GM12872 (cell line): ENCODE results near the gene SEMA3C.

Experiments used
- TF ChIP-seq, protein P1 (sequence below): IDR thresholded peaks from 3 replicates; pipeline ENCODE4 v1.5.1; 2011; ENCODE audit warnings: low read depth, mild to moderate bottlenecking, low read length, moderate library complexity; ENCODE audit not compliant: insufficient read depth

SEMA3C gene

DNA sequence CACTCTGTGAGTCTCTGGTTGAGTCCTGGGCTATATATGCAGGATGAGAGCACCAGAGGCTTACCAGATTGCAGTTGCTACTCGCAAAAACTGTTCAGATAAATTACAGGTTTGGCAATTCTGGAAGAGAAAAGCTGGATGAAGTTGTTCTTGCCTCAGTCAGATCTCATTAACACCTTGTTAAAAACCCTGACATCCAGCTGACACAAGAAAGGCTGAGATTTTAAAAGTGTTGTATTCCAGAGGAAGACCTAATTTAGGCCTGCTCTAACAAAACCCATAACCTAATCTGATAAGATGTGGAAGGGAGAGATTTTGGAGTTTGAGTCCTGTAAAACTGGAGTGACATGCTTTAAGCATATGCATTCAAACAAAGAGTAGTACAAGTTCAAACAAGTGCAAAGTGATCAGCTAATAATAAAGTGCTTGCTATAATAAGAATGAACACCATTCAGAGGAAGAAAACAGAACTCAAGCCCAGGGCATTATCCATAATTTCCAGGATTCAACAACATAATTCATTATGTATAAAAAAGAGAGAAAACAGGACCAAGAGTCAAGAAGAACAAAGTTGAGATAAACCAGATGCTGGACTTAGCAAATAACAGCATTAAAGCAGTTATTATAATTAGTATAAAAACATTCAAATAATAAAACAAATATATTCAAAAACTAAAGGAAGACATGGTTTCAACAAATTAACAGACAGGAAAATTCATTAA is 144.9 kb downstream of the SEMA3C start:
- TF ChIP-seq, protein P1, sequence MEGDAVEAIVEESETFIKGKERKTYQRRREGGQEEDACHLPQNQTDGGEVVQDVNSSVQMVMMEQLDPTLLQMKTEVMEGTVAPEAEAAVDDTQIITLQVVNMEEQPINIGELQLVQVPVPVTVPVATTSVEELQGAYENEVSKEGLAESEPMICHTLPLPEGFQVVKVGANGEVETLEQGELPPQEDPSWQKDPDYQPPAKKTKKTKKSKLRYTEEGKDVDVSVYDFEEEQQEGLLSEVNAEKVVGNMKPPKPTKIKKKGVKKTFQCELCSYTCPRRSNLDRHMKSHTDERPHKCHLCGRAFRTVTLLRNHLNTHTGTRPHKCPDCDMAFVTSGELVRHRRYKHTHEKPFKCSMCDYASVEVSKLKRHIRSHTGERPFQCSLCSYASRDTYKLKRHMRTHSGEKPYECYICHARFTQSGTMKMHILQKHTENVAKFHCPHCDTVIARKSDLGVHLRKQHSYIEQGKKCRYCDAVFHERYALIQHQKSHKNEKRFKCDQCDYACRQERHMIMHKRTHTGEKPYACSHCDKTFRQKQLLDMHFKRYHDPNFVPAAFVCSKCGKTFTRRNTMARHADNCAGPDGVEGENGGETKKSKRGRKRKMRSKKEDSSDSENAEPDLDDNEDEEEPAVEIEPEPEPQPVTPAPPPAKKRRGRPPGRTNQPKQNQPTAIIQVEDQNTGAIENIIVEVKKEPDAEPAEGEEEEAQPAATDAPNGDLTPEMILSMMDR = no peak

DNA sequence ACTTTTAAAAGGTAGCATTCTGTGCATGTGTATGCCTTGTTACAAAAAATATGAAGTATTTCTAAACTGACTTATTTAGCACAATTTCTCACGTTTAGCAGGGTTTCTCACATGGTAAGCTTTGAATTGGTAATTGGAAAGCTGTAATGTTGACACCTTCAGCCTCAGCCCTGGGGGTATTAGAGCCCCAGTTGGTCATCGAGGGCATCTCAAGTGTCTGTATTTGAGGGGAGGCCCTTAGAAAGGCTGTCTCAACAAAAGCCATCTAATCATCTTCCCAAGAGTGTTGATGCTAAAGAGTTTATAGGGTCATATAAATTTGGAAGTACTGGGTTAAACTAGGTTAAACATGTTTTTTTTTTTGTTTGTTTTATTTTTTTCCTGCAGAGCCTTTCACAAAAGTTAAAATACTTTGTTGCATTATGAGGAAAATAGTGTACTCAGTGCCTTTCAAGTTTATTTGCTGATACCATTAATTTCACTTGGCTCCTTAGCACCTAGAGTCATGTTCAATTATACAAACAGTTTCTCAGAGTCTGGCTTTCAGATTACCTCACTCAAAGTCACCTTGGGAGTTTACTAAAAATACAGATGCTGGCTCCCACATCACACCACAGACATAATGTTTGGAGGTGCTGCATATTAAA is 146.4 kb downstream of the SEMA3C start:
- TF ChIP-seq, protein P1 = no peak

DNA sequence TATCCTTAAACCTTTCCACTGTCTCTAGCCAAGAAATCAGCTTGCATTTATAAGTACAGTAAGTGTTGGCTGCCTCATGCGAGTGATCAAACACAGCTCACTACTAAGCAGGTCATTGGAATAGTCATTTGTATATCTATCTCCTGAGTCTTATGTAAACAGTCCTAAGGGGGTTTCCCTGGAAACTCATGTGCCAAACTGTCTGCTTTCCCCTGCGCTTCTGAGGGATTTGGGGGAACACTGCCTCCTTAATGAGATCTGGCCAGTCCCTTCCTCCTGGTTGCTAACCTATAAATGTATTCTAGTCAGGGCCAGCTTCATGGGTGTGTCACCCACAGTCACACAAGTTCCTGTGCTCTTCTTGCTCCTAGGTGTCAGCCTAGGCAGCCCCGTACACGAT is 147.3 kb downstream of the SEMA3C start:
- TF ChIP-seq, protein P1 = no peak

DNA sequence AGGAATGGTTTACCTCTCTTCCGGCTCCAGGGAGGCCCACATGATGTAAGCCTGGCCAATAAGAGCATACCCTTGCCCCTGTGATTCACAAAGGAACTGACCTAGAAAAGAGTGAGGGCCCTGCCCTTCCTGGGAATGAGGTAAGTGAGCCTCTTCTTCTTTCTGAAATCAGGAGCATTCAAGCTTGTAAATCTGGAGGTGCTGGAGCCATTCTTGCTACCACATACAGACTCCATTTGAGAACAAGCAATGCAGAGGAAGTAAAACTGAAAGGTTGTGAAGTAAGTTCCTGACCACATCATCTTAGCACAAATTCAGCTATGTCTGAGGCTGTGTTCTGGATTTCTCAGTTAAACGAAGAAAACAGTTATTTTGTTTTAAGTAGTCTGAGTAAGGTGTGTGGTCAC is 148.2 kb downstream of the SEMA3C start:
- TF ChIP-seq, protein P1 = no peak

DNA sequence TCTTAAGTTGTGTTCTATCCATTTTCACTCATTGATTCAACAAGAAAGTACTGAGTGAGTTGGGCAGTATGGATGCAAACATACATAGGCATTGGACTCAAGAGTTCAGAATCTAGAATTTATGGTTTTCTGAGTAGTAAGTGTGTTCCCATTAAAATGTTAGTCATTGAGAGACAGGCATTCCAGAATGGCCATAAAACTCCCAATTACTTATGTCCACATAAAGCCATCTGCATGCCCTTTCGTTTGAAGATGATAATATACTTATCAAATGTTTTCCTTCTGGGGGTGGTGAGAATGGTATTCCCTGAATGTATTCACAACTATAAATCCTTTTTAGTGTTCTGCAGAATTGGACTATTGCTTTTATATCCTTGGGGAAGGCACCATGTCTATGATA is 148.8 kb downstream of the SEMA3C start:
- TF ChIP-seq, protein P1 = no peak

DNA sequence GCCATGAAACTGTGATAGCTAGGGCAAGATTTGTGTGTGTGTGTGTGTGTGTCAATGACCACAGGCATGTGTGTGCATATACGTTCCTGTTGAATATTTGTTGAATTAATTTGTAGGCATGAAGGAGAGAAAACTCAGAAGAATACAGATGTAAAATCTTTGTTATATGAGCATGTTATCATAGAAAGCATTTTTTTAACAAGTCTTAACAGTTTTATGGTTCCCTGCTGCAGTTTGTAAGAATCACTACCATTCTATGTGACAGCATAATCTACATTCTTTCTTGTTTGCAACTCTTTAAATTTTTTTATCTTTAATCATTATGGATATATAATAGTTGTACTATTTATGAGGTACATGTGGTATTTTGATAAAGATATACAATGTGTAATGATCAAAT is 150.1 kb downstream of the SEMA3C start:
- TF ChIP-seq, protein P1 = no peak

DNA sequence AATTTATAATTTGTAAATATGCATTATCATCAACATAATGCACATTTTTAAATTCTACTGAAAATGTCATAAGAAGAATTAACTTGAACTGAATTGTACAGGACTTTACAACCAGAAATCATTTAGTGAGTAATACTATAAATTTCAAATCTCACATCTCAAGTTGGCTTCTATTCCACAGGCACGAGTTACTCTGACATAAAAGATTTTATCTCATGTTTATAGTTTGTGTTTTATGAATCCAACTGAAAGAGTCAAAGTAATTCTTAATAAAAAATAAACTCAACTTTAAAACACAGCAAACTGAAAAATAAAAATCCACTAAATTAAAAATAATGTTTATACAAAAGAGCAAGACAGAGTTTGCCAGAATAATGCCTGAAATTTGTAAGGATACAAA is 151.2 kb downstream of the SEMA3C start:
- TF ChIP-seq, protein P1 = no peak
